Activated CD4-positive, alpha-beta T cell treated with anti-CD3 and anti-CD28 coated beads for 1 hour (primary cell): Measurements from ENCODE around the gene ALPI.

ENCODE experiments used
- DNase-seq: peaks from one replicate; pipeline ENCODE4 v3.0.0-alpha.2; 2020

The ALPI gene

GRCh38 chr2:232465061-232465460 lies 9.1 kb downstream of the ALPI start:
- DNase-seq = no peak

- DNase-seq = no peak
These were observed 10.3 kb downstream of the ALPI start for GRCh38 chr2:232466221-232466620.

DNA sequence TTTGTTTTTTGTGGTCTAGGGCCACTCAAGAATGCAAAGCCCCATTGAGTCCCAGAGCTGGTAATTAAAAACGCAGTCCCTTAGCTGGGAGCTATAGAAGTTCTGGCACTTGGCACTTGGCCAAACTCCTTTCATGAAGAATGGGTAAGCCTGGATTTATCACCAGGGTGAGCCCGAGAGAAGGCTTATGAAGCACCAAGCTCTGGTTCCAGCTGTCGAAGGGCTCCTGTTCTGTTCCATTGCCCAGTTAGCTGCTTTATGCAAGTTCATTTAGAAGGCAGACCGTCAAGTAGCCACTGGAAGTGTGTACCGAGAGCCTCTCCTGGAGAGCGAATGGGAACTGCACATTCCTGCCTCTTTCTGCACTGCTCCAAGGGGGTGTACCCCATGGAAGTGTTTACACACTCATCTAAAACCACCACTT lies 17.5 kb downstream of the ALPI start:
- no peak for DNase-seq

DNA sequence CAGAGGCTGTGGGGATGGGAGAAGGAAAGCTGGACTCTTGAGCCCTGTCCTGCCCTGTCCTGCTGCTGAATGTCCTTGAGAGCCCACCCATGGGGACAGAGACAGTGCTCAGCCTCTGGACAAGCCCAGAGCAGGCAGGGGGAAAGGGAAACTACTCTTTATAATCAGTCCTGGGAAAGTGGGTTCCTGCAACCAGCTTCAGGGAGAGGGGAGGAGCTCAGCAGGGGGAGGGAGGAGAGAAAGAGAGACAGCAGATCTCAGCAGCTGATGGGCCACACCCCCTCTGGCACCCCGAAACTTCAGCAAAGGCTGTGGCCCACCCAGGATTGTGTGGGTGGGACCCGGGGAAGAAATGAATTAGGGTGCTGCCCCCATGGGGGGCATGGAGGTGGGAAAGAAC lies 20.1 kb downstream of the ALPI start:
- no peak for DNase-seq

DNA sequence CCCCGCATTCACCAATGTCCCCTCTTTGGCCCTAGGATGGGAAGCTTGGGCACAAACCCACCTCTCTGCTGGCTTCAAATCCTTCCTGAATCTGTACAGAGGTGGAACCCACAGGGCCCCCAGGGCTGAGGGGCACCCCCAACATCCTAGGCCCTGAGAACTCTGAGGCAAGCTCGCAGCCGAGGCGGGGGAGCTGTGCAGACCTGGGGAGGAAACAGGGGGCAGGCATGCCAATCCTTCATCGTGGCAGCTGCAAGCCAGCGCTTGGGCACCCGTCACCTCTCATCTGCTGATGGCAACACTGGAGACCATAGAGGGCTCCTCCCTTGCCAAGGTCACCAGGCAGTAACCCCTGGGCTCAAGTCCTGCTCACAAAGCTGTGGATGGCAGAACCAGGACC lies 20.8 kb downstream of the ALPI start:
- DNase-seq = no peak

GRCh38 chr2:232477751-232478510 lies 22.0 kb downstream of the ALPI start:
- no peak for DNase-seq

DNA sequence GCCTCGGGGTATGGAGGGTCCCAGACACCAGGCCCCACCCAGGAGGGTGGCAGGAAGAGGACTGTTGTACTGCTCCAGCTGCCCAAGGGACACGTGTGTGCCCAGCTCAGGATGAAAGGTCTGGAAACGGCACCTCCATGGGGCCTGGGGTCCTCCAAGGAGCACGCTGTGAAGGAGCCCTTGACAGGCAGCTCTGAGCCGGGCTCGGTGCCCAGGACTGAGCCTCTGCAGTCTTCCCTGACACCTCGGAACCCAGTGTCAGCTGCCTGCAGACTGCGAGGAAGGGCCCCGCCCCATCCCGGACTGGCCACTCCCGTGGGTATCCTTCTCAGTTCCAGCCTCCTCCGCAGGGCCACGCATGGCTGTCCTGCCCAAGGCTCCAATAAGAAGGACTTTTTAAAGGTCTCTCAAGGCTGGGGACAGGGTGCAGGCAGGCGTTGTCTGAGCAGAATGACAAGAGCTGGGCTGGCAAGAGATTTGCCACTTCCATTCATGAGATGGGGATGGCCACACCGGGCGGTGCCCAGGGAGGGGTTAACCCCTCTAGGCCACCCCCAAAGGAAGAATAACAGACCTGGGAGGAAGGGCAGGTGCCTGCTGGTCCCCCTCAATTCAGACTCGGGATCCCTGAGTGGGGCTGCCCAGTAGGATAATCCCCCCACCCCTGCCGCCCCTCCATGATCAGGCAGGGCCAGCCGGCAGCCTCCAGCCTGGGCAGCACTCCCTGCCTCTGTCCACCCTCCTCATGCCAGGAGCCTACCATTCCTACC lies 22.8 kb downstream of the ALPI start:
- DNase-seq = no peak

GRCh38 chr2:232479341-232480200 lies 23.6 kb downstream of the ALPI start:
- no peak for DNase-seq

DNA sequence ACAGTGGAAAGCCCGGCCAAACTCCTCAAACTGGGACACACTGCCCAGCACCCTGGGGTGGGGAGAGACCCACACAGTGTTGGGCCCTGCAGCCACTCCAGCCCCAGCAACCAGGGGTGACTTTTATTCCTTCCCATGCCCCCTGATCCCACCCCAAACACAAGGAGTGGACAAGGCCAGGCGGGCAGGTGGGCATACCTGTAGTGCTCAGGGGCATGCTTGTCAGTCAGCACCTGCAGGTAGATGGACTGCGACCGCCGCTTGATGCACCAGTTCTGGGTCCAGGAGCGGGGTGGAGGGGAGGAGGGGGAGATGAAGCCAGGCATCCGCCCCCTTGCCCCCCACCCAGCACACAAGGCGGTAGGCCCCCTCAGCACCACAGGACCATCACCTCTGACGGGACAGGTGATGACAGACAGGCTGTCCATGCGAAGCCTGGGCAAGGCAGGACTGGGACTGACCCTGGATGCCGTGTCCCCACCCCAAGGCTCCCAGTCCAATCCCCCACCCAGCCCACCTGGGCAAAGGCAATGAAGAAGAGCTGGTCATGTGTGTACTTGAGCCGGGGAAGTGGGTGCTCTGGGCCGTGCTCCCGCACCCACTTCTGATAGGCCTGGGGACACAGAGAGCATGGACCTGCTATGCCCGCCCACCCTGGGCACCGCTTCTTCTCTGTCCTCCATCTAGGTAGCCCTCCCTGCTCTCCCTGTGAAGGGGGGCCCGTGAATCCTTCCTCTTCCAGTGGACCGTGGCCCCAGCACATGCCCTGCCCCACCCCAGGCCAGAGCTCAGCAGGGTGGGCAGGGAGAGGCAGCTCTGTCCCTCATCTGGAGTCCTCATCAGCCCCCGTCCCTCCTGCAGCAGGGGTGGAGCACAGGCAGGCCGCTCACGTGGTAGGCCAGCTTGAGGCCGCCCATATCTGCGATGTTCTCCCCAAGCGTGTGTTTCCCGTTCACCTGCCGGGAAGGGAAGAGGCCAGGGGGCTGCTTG lies 24.5 kb downstream of the ALPI start:
- DNase-seq = no peak

- no peak for DNase-seq
These were observed 25.6 kb downstream of the ALPI start for GRCh38 chr2:232481322-232482140.

DNA sequence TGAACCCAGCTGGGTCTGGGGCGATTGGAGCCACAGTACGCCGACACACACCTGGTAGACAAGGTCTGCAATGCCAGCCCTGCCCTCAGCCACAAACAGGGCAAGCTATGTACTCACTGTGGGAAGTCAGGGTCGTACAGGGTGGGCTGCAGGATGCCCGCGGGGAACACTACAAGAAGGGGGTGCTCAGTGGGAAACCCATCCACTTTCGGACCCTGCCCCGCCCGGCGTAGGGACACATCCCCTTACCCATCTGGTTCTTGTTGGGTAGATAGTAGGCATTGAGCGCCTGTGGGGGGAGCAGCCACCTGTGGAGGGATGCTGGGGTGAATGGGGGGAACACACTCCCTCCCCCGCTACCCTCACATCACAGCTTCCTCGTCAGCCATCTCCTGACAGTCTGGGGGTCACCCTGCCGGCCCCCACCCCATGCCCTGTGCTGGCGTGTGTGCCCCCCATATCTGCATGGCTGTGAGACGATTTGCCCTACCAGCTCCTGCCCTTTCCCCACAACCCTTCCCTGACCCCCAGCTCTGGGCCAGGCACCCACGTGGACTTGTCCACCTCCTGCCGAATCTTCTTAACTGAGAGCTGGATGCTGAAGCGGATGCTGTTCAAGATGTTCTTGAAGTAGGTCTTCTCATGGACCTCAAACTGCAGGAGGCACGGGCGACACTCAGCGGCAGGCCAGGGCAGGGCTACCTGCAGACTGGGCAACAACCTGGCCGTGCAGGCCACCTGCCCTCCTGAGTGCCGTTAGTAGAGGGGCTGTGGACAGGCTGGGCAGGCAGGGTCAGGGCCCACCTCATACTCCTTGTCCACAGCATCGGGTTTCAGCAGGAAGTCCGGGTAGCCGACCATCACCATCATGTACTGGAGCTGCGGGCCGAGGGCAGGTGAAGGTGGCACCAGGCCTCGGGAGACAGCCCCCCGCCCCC lies 26.6 kb downstream of the ALPI start:
- no peak for DNase-seq

DNA sequence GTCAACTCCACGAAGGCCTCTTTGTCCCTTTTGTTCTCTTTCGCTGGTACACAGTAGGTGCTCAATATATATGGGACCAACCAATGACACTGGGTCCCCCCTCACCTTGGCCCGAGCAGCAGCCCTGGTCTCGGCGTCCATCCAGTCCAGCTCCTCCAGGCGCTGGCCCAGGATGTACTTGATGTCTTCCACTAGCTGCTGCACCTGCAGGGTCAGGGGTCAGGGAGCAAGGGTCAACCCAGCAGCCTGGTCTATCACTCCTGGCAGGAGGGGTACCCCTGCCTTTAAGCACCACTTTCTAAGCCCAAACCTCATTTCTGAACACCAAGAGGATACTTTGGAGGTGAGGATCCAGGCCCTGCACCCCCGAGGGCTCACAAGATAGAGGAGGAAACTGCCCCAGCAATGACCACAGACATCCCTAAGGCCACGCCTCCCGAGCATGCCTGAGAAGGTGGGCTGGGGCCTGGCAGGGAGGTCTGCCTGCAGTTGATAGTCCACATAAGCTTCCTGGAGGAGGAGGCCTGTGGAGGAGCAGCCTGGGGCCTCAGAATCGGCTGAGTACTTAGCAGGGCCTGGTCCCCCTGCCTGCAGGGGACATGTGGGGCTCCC lies 27.5 kb downstream of the ALPI start:
- no peak for DNase-seq

GRCh38 chr2:232483923-232484627 lies 28.1 kb downstream of the ALPI start:
- no peak for DNase-seq

DNA sequence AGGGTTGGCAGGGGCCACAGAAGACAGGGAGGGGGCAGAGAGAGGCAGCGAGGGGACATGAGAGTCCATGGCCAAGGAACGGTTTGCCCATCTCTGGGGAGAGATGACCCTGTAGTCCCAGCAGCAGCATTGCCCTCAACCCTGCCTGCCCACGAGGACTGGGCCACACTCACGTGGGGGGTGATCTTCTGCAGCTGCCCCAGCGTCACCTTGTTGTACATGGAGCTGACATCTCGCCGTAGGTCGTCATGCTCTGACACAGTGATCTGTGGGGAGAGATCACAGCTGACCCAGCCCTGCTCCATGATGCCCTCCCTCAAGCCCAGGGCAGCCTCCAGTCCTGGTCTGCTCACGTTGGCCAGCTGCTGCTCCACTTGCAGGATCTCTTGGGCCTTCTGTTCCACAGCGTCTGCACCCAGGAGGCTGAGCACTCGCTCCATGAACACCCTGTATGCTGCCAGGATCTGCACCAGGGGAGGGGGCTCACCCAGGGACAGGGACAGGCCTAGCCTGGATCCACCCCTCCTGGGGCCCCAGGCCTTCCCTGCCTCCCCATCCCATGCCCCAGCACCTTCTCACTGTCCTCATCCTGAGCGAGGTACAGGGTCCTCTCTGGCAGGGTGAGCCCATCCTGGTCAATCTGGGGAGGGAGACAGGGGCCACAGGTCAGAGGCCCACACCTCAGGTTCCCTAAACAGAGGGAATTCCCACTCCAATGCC lies 28.8 kb downstream of the ALPI start:
- no peak for DNase-seq

GRCh38 chr2:232485348-232485756 lies 29.4 kb downstream of the ALPI start:
- DNase-seq = no peak

DNA sequence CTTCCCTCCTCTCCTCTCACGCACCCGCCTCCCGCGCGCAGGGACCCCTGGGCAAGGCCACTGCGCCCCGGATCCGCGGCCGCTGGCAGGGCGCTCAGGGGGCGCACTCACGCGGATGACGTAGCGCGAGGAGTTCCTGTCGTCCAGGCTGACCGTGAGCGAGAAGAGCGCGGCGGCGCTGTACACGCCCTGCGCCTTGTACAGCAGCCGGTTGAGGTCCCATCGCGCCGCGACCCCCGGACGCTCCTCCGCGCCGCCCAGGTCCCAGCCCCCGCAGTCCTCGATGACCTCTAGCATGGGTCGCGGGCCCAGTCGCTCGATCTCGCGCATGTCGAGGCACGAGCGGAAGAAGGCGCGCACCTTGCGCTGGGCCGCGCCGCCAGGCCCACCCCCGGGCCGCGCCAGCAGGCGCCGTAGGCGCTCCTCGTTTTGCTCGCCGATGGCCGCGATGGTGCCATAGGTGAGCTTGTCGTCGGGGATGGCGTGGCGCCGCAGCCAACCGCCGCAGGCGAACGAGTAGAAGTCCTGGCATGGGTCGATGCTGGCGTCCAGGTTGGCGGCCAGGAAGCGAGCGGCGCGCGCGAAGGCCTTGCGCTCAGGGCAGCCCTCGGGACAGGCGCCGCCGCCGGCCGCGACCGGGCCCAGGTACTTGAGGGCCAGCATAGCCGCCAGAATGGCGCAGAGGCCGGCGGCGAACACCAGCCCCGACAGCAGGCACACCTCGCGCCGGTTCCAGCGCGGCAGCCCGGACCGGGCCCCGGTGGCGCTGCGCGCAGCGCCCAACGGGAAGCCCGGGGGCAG lies 30.0 kb downstream of the ALPI start:
- DNase-seq = no peak
